WTC11 (cell line): ENCODE measurements around the gene LY6G5B.

ENCODE experiments used
- CREM ChIP-seq: sonication (generic); formaldehyde crosslinking; IDR thresholded peaks from 2 replicates; pipeline ENCODE4 v1.8.1; 2022; ENCODE audit warnings: mild to moderate bottlenecking, missing genetic modification reagents, moderate library complexity
- CTCF ChIP-seq: fragments of 200-600 bp; IDR thresholded peaks from 2 replicates; pipeline ENCODE4 v1.8.0; 2022; ENCODE audit warnings: antibody characterized with exemption
- FOXP1 ChIP-seq: sonication (generic); formaldehyde crosslinking; IDR thresholded peaks from 2 replicates; pipeline ENCODE4 v1.8.0; 2022; ENCODE audit warnings: missing genetic modification reagents, mild to moderate bottlenecking, moderate library complexity, borderline replicate concordance
- JUN ChIP-seq: sonication (generic); formaldehyde crosslinking; IDR thresholded peaks from 2 replicates; pipeline ENCODE4 v1.8.0; 2023; ENCODE audit warnings: mild to moderate bottlenecking, missing genetic modification reagents
- NR1H2 ChIP-seq: sonication (generic); formaldehyde crosslinking; IDR thresholded peaks from 2 replicates; pipeline ENCODE4 v1.9.0; 2021; ENCODE audit warnings: mild to moderate bottlenecking, moderate library complexity, missing genetic modification reagents

GRCh38 chr6:31693535-31693934 is 23.8 kb downstream of the LY6G5B start:
- TF ChIP-seq CTCF (no peak), NR1H2 (CRISPR knock-in tag) (no peak), FOXP1 (CRISPR knock-in tag) (no peak), CREM (CRISPR knock-in tag) (no peak), JUN (CRISPR knock-in tag) (no peak)
